Activated naive CD8-positive, alpha-beta T cell treated with anti-CD3 and anti-CD28 coated beads, Interleukin-2, amount 50 U/mL, for 16 hours (primary cell): ENCODE results near the gene TRA2B.

Experiments
- DNase-seq: peaks from one replicate; pipeline ENCODE4 v3.0.0-alpha.2; 2020; ENCODE audit warnings: low read depth, low spot score

The TRA2B gene

GRCh38 chr3:185867650-185868049 lies 70.2 kb downstream of the TRA2B start:
- no peak for DNase-seq

GRCh38 chr3:185866995-185867394 lies 70.8 kb downstream of the TRA2B start:
- no peak for DNase-seq

- DNase-seq, result no peak
Observed at GRCh38 chr3:185866555-185866954, 71.3 kb downstream of the TRA2B start.
